CD4-positive, alpha-beta T cell treated with Interferon alpha-2 for 1 hour (primary cell): ENCODE measurements around the gene GUCY2F.

Source experiments
- DNase-seq, 2 donors: peaks; one replicate each; pipeline ENCODE4 v3.0.0-alpha.2; 2020 to 2022

The GUCY2F gene

DNA sequence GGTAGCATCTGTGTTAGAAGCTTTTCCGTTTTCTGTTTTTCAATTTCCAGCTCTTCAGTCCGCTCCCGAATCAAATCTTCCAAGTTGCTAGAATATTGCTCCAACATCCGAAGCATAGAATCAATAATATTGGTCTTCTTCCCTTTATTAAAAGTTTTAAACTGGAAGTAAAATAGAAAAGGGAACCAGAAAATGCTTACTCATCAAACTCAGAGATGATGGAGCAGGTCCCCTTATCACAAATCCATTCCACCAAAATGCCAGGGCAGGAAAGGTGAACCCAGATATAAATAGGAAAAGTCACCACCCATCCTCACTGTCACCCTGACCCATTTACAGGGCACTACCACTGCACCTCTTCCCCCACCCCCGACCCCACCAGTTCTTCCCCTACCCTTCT, 89.0 kb downstream of the GUCY2F start:
- no peak for DNase-seq

- no peak for DNase-seq
These were observed 91.3 kb downstream of the GUCY2F start for GRCh38 chrX:109390556-109390955.

- no peak for DNase-seq
These were observed 92.0 kb downstream of the GUCY2F start for GRCh38 chrX:109389917-109390316.

DNA sequence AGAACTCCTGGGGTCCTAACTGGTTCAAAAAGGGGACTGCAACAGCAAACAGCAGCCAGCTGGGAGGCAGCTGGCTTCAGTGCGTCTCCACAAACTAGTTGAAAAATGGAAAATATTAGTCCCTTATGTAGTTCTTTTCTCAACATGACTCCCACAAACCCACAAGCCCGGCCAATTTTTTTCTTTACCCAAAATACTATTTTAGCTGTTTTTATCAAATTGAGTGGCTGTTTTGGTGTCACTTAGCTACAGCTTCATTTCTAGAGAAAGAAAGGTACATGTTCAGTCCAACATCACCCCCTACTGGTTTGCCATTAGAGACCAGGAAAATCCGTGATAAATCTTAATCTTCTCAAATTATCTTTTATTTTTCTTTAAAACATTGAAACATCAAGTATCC, 97.2 kb downstream of the GUCY2F start:
- no peak for DNase-seq

DNA sequence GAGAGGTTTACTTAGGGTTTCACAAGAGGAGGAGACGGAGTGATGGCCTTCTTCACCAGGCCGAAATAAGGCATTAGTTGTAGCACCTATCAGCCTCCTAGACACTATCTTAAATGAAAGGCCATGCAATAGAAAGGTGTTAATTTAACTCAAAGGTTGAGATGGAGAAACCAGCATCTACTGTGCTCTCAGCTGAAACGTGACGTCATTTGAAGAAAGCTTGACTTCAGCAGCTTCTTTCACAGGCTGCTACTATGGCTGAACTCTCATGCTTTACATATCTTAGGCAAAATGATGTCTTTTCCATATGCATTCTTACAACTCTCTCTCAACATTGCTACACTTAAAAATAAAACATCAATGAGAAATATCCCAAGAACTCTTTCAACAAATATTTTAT, 99.6 kb downstream of the GUCY2F start:
- DNase-seq, result no peak

DNA sequence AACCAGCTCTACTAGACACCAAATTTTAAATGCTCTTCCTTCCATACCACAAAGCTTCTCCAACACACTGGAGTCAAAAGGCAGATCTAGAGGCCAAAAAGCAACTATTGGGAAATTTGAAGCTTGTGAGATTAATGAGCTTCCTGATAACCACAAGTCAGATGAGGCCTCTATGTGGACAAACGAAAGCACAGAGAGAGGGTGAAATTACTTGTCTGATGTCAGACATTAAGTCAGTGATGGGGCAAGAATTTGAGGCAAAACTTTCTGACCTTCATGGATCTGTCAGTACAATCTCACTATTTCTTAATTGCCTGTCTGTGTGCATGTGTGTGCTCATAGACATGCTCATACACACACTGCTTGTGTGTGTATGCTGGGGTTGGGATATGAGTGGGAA, 103.6 kb downstream of the GUCY2F start:
- no peak for DNase-seq

DNA sequence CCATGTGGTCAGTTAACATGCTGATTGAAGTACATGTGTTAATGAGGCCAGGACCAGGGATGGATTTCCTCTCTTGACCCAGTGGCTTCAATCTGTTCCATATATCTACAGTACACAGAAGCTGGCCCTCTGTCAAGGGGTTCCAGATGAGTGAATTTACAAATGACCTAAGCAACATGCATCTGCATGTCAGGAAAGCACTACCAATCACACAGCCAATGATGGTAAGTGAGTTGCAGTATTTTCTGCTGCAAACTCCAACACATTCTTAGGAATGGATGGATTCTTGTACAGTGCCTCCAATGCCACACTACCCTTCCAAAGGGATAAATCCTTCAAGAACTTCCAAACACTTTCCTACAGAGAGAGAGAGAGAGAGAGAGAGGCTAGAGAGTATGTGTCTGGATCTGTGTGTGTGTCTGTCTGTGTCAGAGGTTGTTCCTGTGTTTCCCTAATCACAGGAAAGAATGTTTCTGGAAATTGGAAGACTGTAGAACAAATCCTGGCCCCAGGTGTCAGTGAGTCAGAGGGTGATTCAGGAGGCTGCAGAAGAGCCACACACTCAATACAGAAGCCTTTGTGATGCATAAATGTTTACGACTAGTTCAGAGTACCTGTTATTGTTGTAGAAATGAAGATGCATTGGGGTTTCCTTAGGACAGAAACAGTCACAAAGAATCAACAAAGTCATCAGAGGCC, 107.5 kb downstream of the GUCY2F start:
- no peak for DNase-seq

GRCh38 chrX:109373468-109373867, 108.4 kb downstream of the GUCY2F start:
- no peak for DNase-seq

DNA sequence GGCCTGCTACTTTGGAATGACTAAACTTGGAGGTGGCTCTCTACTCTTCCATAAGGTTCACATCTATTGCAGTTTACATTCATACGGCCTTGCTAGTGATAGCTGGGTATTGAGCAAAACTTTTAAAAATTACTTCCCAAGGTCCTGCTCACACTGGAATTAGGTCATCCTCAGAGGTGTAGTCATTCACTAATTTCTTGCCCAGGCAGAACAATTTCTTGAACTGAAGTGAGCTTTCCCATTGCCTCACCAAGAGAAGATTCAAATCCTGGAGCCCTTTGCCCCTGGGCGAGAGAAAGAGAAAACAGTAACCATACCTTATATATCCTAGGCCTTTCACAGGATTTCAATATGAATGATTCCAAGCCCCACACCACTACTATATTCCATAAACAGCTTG, 109.2 kb downstream of the GUCY2F start:
- DNase-seq, result no peak

DNA sequence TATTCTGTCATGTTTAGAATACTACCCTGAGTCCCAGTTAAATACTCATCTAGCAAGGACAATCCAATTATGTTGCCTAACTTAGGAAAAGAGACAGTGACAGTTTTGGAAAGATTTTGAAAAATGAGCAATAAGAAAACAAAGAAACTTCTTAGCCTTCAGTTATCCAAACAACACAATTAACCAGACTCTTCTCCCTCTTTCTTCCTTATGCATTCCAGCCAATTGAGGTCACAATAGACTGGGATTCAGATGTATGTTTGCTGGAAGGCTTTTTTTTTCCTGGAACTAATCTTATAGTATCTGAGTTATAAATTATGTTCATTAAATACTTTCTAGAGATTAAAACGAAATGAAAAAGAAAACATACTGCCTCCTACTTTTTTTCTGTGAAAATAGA, 109.6 kb downstream of the GUCY2F start:
- no peak for DNase-seq

DNA sequence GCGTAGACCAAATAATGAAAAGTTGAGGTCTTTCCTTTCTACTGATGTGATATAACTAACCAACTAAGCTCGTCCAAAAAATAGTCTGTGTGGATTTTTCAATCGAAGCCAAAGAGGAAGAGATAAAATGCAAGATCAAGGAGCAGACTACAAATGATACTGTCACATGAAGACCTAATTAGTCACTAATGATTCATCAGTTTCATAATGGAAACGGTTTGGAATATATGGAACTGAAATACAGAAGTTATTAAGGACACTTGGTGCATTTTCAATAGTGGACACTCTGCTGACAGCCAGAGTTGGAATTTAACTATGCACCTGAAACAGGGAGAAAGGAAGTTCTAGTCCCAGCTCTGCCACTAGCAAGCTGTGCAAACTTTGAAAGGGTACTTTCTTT, 119.8 kb downstream of the GUCY2F start:
- no peak for DNase-seq

DNA sequence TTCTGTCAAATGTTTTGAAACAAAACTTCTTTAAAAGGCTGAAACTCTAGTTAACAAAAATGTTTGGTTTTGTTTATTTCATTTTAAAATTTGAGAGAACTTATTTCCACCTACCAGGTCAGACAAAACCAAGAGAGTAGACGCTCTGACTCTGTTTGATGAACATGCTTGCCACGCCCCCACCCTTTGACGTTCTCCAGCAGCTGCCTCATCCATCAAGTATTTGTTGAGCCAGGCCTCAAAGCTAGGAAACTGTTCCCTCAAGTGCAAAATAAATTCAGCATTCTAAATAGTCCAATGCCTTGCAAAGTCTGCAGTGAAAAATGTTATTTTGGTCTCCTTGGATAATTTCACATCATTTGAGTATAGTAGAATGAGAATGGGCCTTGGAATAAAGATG, 121.6 kb downstream of the GUCY2F start:
- no peak for DNase-seq

DNA sequence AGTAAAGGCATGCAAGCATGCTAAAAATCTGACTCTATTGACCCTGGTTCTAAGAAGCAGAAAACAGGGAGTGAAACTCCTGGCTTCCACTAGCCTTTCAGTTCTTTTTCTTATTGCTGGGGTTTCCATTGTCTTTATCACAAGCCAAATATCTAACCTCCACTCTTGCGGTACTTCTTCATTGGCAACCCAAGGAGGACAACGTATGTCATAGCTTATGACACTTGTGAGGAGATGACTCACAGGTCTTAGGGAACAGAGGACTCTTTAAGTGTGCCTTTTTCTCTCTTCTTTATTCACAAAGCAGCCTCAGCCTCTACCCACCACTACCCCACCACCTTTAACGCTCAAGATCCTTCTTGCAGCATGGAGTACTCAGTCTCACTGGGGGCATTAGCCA, 124.2 kb downstream of the GUCY2F start:
- DNase-seq, result no peak

- DNase-seq, result no peak
These were observed 125.2 kb downstream of the GUCY2F start for GRCh38 chrX:109356684-109357083.

GRCh38 chrX:109352066-109352588, 129.8 kb downstream of the GUCY2F start:
- DNase-seq, result no peak

DNA sequence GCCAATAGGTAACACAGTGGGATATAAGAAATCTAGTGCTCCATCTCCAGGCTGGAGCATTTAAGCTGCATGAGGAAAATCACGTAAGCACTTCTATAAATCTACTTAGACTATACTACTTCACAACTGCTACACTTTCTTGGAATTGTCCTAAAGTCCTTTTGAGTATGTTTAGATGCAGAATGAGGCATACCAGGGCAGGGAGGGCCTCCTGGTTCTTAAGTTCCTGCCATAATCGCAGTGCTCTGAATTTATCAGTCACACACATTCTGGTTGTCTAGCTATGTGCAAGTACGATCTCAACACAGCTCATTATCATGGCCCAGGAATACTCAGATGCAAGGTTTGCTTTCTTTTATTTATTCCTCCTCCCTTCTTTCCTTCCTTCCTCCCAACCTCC, 130.3 kb downstream of the GUCY2F start:
- no peak for DNase-seq

DNA sequence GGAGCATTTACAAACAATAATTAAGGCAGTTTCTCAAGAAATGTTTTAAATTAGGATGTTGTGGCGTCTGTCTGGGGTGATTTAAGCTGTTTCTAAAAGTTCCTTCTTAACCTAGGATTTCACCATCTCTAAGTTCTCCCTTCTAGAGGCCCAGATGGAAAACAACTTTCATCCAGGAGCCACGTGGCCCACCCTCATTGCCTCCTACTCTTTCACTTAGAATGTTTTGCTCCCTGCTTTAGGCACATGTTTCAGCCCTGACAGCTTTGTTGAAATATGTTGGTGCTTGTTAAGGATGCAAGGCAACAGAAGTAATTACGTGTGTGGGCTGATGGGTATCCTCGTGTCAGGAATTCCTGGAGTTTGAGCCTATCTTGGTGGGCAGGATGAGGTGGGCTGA, 131.3 kb downstream of the GUCY2F start:
- DNase-seq, result no peak

- no peak for DNase-seq
These were observed 131.8 kb downstream of the GUCY2F start for GRCh38 chrX:109350051-109350450.

- no peak for DNase-seq
These were observed 134.3 kb downstream of the GUCY2F start for GRCh38 chrX:109347632-109348031.

DNA sequence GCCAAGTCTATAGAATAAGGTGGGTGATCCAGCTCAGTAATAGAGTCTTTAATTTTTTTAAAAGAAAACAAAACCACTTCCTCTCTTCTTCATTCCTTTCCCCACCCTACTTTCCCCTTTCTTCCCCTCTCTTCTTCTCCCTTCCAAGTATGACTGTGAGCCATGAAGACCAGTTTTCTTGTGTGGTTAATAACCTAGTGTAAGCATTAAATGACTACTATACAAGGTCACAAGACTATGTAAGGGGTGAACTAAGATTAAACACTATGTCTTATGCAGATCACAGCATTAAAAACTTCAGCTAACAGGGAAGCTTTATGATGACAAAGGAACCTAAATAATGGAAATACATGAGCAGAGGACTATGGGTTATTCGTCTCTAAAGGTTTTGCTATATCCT, 135.4 kb downstream of the GUCY2F start:
- DNase-seq, result no peak

GRCh38 chrX:109345856-109346255, 136.0 kb downstream of the GUCY2F start:
- DNase-seq, result no peak

GRCh38 chrX:109344678-109345077, 137.2 kb downstream of the GUCY2F start:
- DNase-seq, result no peak

- no peak for DNase-seq
These were observed 137.8 kb downstream of the GUCY2F start for GRCh38 chrX:109344101-109344500.

- DNase-seq, result no peak
These were observed 138.2 kb downstream of the GUCY2F start for GRCh38 chrX:109343671-109344070.

- DNase-seq, result no peak
These were observed 145.7 kb downstream of the GUCY2F start for GRCh38 chrX:109336141-109336540.
